Measurements from ENCODE around the gene FAM181A.

The FAM181A gene

GRCh38 chr14:93947282-93947681 is 20.1 kb downstream of the FAM181A start:
- no peak for DNase-seq (ENCODE audit: low read depth in 1 of 2, low spot score in 1 of 2)

GRCh38 chr14:93949511-93950075 is 22.4 kb downstream of the FAM181A start:
- DNase-seq (ENCODE audit: low read depth in 1 of 2, low spot score in 1 of 2), result no peak

- DNase-seq (ENCODE audit: low read depth in 1 of 2, low spot score in 1 of 2), result no peak
Observed at GRCh38 chr14:93950948-93951634, 23.9 kb downstream of the FAM181A start.

GRCh38 chr14:93951635-93952540 is 24.7 kb downstream of the FAM181A start:
- DNase-seq (ENCODE audit: low read depth in 1 of 2, low spot score in 1 of 2), result no peak

DNA sequence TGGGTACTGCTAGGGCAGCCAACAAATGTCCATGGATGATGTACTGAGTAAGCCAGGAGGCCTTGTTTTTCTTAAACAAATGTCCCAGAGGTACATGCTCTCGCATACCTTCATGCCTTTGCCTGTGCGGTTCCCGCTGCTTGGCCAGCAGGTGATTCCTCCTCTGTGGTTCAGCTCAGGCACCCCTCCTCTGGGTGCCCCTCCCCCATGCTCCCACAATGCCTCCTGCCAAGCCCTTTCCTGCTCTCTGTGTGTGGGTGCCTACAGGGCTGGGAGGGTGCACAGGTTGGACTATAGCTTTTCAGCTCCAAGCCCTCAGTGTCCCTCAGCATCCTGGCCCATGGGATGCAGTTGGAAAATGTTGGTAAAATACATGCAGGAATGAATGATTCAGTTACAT is 25.7 kb downstream of the FAM181A start:
- DNase-seq (ENCODE audit: low read depth in 1 of 2, low spot score in 1 of 2), result no peak

GRCh38 chr14:93953263-93953662 is 26.1 kb downstream of the FAM181A start:
- no peak for DNase-seq (ENCODE audit: low read depth in 1 of 2, low spot score in 1 of 2)

- DNase-seq (ENCODE audit: low read depth in 1 of 2, low spot score in 1 of 2), result no peak
Observed at GRCh38 chr14:93953739-93954515, 26.8 kb downstream of the FAM181A start.

DNA sequence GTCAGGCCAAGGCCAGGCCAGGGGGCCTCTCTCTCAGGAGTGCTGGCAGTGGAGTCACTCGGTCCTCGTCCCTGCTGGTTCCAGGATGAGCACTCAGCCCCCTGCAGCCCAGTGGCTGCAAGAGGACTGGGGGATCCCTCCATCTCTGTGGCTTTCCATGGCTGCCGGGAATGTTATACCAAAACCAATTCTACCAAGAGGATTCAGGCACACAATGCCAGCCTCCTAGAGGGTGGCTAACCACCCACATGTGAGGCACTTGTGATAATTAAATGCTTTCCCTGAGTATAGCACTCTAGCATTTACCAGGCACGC is 27.3 kb downstream of the FAM181A start:
- DNase-seq (ENCODE audit: low read depth in 1 of 2, low spot score in 1 of 2), result no peak

GRCh38 chr14:93954900-93955849 is 28.0 kb downstream of the FAM181A start:
- no peak for DNase-seq (ENCODE audit: low read depth in 1 of 2, low spot score in 1 of 2)

DNA sequence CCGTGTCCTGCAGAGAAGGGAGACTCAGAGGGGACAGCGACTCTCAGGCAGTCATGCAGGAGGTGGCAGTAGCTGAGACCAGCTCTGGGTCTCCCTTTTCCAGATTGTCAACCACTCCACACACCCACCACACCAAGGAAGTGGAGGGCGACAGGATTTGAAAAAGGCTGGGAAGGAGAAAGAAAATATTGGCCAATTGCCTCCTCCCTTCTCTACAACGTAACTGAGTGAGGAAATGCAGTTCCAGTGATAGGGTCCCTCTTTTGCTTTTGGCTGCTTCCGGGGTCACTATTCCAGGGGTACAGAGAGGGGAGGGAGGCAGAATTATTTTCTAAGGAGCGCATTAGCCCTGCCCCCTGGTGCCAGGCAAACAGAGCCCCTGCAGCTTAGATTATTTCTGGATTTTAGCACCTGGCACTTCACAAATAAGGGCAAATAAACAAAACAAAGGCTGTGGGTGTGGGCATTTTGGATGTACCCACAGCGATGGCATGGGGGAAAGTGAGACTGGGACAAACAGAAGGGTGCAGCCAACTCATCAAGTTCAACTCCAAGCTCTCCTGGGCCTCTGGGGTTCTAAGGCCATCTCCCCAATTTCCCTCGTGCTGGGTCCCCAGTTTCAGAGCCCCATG is 28.8 kb downstream of the FAM181A start:
- no peak for DNase-seq (ENCODE audit: low read depth in 1 of 2, low spot score in 1 of 2)

GRCh38 chr14:93956514-93957332 is 29.6 kb downstream of the FAM181A start:
- DNase-seq (ENCODE audit: low read depth in 1 of 2, low spot score in 1 of 2), result no peak

DNA sequence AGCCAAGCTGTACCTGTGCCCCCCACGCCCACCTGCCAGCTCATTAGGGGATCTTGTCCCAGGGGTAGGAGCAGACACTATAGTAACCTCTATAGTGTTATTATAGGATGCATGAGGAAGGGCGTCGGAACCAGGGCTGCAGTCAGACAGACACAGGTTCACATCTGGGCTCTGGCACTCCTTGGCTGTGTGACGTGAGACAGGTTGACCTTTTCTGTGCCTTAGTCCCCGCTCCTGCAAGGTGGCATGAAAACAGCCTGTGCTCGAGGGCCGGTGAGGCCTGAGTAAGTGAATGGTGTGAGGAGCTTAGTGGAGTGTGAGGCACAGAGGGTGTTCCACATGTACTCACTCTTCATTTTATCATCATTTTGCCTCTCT is 30.2 kb downstream of the FAM181A start:
- no peak for DNase-seq (ENCODE audit: low read depth in 1 of 2, low spot score in 1 of 2)

DNA sequence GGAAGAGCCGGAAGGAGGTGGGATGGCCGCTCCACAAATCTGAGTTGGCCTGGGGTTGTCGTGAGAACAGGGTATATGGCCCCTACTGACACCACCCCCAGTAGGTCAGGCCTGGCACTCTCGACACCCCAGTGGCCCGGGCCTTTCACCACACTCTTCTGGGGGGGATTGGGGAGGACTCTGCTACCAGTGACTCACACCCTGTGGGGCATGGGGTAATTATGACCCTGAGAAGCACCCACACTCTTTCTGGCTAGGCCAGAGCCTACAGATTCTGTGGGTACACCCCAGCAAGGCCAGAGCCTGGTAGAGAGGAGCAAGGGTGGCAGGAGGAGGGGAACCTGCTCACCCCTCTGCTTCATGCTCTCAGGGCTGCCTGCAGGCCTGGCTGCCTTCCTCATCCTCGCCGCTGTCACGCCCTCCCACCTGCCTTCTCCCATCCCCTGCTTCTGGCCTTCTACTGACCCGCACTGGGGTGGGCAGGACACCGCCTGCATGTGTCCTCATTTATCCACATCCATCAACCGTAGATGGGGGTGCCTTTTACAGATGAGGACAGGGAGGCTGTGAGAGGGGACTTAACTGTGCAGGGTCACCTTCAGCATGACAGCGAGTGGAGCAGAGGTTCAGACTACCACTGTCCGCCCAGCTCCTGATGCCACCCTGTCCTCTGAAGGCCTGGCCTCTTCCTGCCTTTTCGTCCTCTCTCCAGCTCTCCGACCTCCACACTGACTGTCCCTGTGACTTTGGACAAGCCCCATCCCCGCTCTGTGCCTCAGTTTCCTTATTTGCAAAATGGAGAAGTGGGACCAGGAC is 30.8 kb downstream of the FAM181A start:
- no peak for DNase-seq (ENCODE audit: low read depth in 1 of 2, low spot score in 1 of 2)

GRCh38 chr14:93958567-93959238 is 31.6 kb downstream of the FAM181A start:
- no peak for DNase-seq (ENCODE audit: low read depth in 1 of 2, low spot score in 1 of 2)

DNA sequence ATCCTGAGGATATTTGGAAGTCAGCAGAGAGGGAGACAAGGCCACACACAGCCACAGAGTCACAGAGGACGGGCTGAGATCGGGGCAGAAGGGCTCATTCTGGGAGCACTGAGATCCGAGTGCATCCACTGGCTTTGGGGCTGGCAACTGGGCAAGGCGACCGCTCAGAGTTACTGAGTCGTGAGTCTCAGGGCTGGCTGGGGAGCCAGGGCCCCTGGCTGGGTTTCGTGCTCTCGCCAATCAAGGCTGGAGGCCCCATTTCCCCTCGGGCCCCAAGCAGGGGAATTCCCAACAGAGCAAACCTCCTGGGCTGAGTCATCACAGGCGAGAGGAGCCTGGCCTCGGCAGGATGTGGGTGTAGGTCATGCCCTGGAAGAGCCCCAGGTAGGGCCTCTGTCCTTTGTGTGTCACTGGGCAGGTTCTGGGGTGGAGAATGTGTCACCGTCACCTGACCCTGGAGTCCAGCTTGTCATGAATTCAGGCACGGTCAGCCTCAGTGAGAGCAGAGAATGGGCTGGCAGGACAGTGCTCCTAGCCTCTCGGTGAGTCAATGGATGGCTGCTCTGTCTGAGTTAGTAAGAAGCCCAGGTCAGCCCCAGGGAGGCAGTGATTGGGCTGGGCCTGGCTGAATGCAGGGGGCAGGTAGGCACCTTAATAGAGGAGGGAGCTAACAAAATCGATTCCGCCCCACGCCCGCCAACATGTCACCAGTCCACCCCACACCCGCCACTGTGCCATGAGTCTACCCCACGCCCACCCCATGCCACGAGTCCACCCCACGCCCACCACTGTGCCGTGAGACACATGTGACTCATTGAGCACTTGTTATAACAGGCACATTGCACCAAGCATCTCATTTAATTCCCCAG is 32.3 kb downstream of the FAM181A start:
- peak; percentile 77 to 83 for DNase-seq (ENCODE audit: low read depth in 1 of 2, low spot score in 1 of 2)

DNA sequence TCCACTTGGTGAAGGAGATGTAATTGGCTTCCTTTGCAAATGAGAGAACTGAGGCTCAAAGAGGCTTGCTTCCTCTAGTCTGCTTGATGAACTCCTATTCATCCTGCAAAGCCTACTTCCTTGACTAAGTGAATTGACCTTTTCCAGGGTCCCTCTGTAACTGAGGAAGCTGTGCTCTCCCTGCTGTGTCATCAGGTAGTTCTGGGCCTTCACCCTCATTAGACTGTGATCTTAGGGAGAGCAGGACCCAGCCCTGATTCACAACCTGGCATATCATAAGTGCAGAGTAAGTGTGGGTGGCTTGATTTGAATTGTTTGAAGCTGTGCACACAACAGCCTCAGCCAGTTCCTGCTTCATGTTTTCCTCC is 32.9 kb downstream of the FAM181A start:
- no peak for DNase-seq (ENCODE audit: low read depth in 1 of 2, low spot score in 1 of 2)

All from stimulated activated CD4-positive, alpha-beta T cell treated with anti-CD3 and anti-CD28 coated beads, Interleukin-15, amount 100 ng/mL, for 1 hour (primary cell).